Chondrocyte (in vitro differentiated cells): ENCODE results near the gene APBB2. TPM values are rescaled to one million over a fixed set of nuclear protein-coding genes. Genes with fewer than 3 reads are reported as not detected.

Source experiments
- DNase-seq: peaks from one replicate; pipeline ENCODE4 v3.0.0; 2021; ENCODE audit warnings: mixed read lengths, low spot score
- H3K27ac Mint-ChIP-seq: one replicate; pipeline ENCODE4 v1.8.0; 2021; ENCODE audit warnings: mild to moderate bottlenecking, moderate library complexity, mixed read lengths; ENCODE audit not compliant: unreplicated experiment
- H3K27me3 Mint-ChIP-seq: 2 replicates; pipeline ENCODE4 v1.8.0; 2021; ENCODE audit warnings: low read depth, mixed read lengths
- H3K36me3 Mint-ChIP-seq: 2 replicates; pipeline ENCODE4 v1.8.0; 2021; ENCODE audit warnings: low read depth, mixed read lengths
- H3K4me1 Mint-ChIP-seq: 2 replicates; pipeline ENCODE4 v1.8.0; 2021; ENCODE audit warnings: low read depth, mild to moderate bottlenecking, mixed read lengths
- H3K4me3 Mint-ChIP-seq: one replicate; pipeline ENCODE4 v1.8.0; 2021; ENCODE audit warnings: mild to moderate bottlenecking, moderate library complexity, mixed read lengths; ENCODE audit not compliant: unreplicated experiment
- H3K9me3 Mint-ChIP-seq: 2 replicates; pipeline ENCODE4 v1.8.0; 2021; ENCODE audit warnings: low read depth, mixed read lengths
- total RNA-seq: library from RNA; stranded (reverse); gene quantifications from 3 replicates; pipeline ENCODE4 v1.2.1, GENCODE V29; 2021
- TF ChIP-seq, protein P1 (sequence below): fragments of 200-600 bp; sonication (generic); IDR thresholded peaks from 2 replicates; pipeline ENCODE4 v1.5.0; 2021; ENCODE audit warnings: antibody characterized with exemption, mild to moderate bottlenecking, moderate library complexity

Gene APBB2
- total RNA-seq, 1 donor from 2014 or later, result 119 TPM

DNA sequence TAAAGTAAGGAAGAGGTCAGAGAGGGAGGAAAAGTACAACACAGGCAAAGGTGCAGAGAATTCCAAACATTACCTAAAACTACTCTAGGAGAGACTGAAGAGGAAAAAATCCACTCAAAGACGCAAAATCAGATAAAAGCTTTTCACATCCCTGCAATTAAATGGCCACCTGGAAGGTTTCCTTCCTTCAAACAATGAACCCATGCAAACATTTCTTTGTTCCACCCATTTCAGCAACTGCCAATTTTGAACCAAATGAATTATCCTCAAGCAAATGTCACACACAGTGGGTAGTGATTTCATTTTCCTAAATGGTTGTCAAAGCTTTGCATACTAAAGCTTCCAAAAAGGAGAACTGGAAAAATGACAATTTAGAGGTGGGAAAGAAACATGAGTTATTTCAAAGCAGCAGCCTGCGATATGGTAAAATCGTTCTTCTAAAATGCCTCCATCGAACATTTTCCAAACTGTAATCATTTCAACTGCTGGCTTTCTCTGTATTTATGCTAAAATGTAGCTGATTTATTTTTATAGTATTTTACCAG lies 45.0 kb downstream of the APBB2 start:
- no peak for DNase-seq
- Mint-ChIP-seq H3K4me1 (peaks cover 33% of the 10 kb centered on the region), H3K9me3 (no peaks in the 10 kb centered on the region), H3K27me3 (no peaks in the 10 kb centered on the region), H3K27ac (peak overlapping the region; percentile 57), H3K36me3 (peaks cover 10% of the 10 kb centered on the region), H3K4me3 (no peak overlapping the region)
- TF ChIP-seq, protein P1, sequence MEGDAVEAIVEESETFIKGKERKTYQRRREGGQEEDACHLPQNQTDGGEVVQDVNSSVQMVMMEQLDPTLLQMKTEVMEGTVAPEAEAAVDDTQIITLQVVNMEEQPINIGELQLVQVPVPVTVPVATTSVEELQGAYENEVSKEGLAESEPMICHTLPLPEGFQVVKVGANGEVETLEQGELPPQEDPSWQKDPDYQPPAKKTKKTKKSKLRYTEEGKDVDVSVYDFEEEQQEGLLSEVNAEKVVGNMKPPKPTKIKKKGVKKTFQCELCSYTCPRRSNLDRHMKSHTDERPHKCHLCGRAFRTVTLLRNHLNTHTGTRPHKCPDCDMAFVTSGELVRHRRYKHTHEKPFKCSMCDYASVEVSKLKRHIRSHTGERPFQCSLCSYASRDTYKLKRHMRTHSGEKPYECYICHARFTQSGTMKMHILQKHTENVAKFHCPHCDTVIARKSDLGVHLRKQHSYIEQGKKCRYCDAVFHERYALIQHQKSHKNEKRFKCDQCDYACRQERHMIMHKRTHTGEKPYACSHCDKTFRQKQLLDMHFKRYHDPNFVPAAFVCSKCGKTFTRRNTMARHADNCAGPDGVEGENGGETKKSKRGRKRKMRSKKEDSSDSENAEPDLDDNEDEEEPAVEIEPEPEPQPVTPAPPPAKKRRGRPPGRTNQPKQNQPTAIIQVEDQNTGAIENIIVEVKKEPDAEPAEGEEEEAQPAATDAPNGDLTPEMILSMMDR, result no peak

DNA sequence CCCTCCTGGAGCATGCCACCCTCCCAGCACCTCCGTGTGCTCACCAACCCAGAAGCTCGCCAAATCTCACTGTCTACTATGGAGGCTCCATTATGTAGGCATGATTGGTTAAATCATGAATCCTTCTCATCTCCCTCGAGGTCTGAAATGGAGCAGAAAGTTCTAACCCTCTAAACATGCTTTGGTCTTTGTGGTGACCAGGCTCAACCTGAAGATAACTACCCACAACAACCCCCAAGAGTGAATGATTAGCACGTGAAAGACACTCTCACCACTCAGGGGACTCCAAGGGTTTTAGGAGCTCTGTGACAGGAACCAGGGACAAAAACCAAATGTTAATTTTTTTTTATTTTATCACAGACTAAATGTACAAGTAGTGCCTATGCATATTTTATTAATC lies 47.2 kb downstream of the APBB2 start:
- Mint-ChIP-seq H3K27ac (no peak overlapping the region), H3K27me3 (no peaks in the 10 kb centered on the region), H3K36me3 (peaks cover 12% of the 10 kb centered on the region), H3K4me3 (no peak overlapping the region), H3K9me3 (no peaks in the 10 kb centered on the region), H3K4me1 (peaks cover 18% of the 10 kb centered on the region)
- no peak for DNase-seq
- TF ChIP-seq, protein P1, result no peak

DNA sequence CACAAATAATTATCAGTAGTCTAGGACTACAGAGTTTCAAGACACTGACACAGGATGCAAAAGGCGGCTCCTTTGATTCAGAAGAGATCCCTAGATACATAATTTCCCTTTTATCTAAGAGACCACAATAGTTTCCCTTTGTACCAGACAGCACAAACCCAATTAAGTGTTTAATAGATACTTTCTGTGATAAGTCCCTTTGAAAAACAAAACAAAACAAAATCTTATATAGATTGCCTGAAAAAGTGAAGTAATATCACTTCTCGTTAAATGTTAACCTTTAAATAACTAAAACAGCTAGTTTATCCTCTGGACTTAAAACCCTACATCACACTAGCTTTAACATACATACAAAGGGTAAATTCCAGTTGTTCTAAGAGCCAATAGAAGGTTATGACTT lies 49.9 kb downstream of the APBB2 start:
- DNase-seq, result no peak
- Mint-ChIP-seq H3K27me3 (no peaks in the 10 kb centered on the region), H3K9me3 (no peaks in the 10 kb centered on the region), H3K36me3 (peaks cover 12% of the 10 kb centered on the region), H3K27ac (no peak overlapping the region), H3K4me1 (peaks cover 39% of the 10 kb centered on the region), H3K4me3 (no peak overlapping the region)
- TF ChIP-seq, protein P1, result no peak

DNA sequence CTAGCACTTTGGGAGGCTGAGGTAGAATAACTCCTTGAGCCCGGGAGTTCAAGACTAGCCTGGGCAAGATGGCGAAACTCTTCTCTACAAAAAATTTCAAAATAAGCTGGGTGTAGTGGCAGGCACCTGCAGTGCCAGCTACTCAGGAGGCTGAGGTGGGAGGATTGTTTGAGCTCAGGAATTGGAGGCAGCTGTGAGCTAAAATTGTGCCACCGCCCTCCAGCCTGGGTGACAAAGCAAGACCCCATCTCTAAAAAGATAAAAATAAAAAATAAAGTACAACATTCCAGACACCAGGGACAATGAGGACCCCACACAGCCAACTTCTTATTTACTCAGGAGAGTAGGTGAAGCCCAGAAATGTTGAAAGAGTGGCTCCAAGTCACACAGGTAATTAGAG lies 53.0 kb downstream of the APBB2 start:
- Mint-ChIP-seq H3K27me3 (no peaks in the 10 kb centered on the region), H3K9me3 (no peaks in the 10 kb centered on the region), H3K4me1 (peaks cover 62% of the 10 kb centered on the region), H3K27ac (peak overlapping the region; percentile 93), H3K36me3 (peaks cover 7% of the 10 kb centered on the region), H3K4me3 (no peak overlapping the region)
- no peak for DNase-seq
- TF ChIP-seq, protein P1, result no peak

DNA sequence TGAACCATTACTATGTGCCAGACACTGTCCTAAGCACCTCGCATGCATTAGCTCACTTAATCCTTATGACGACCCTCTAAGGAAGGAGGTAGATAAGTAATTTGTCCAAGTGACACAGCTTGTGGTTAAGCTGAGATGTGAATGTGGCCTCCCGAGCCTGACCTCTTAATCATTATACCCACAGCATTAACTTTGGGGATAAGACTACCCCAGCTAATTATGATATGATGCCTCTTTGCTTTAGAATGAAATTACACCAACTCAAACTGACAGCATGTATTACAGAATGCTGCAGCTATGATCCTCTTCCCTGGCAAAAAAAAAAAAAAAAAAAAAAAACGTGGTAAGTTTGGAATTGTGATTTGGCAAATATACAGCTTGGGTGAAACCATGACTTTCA lies 53.5 kb downstream of the APBB2 start:
- peaks cover 67% of the 10 kb centered on the region for H3K4me1 Mint-ChIP-seq
- TF ChIP-seq, protein P1, result no peak

More for the DNA sequence above, 53.5 kb downstream of the APBB2 start:
- Mint-ChIP-seq H3K27me3 (no peaks in the 10 kb centered on the region), H3K9me3 (no peaks in the 10 kb centered on the region), H3K4me3 (no peak overlapping the region), H3K36me3 (peaks cover 5% of the 10 kb centered on the region), H3K27ac (peak overlapping the region; percentile 93)
- DNase-seq, result no peak
